IMR-90 (cell line): ENCODE data around the gene YLPM1.

Experiments used
- CEBPB ChIP-seq: IDR thresholded peaks from 2 replicates; pipeline ENCODE4 v1.6.1; 2012; ENCODE audit warnings: low read depth, low read length, improper control_type of control experiment
- CHD1 ChIP-seq: IDR thresholded peaks from 2 replicates; pipeline ENCODE4 v1.6.1; 2012; ENCODE audit warnings: low read depth, low read length, improper control_type of control experiment
- FOS ChIP-seq: fragments of 150-350 bp; IDR thresholded peaks from 2 replicates; pipeline ENCODE4 v1.6.1; 2016; ENCODE audit warnings: low read depth, low read length
- MAFK ChIP-seq: IDR thresholded peaks from 2 replicates; pipeline ENCODE4 v1.6.1; 2012; ENCODE audit warnings: low read depth, low read length, improper control_type of control experiment
- MAZ ChIP-seq: IDR thresholded peaks from 2 replicates; pipeline ENCODE4 v1.6.1; 2012; ENCODE audit warnings: low read depth, mild to moderate bottlenecking, low read length, improper control_type of control experiment, moderate library complexity, borderline replicate concordance
- NFE2L2 ChIP-seq: fragments of 150-350 bp; IDR thresholded peaks from 2 replicates; pipeline ENCODE4 v1.6.1; 2016; ENCODE audit warnings: low read depth, mild to moderate bottlenecking, low read length
- POLR2A ChIP-seq: IDR thresholded peaks from 2 replicates; pipeline ENCODE4 v1.6.1; 2012; ENCODE audit warnings: mild to moderate bottlenecking, low read depth, low read length
- RAD21 ChIP-seq: IDR thresholded peaks from 2 replicates; pipeline ENCODE4 v1.6.1; 2012; ENCODE audit warnings: low read length, improper control_type of control experiment
- RCOR1 ChIP-seq: IDR thresholded peaks from 2 replicates; pipeline ENCODE4 v1.6.1; 2012; ENCODE audit warnings: mild to moderate bottlenecking, low read length, improper control_type of control experiment; ENCODE audit not compliant: insufficient replicate concordance
- RFX5 ChIP-seq: IDR thresholded peaks from 2 replicates; pipeline ENCODE4 v1.8.0; 2012; ENCODE audit warnings: low read depth, mild to moderate bottlenecking, low read length, moderate library complexity
- SMC3 ChIP-seq: fragments of 150-350 bp; IDR thresholded peaks from 2 replicates; pipeline ENCODE4 v1.6.1; 2016; ENCODE audit warnings: low read depth, mild to moderate bottlenecking, antibody characterized with exemption, low read length, moderate library complexity
- TF ChIP-seq, protein P1 (sequence below): conservative IDR thresholded peaks from 2 replicates; pipeline ENCODE4 v1.5.1; 2012; ENCODE audit warnings: mild to moderate bottlenecking, low read depth, low read length, improper control_type of control experiment
- TF ChIP-seq, protein P2 (sequence below): fragments of 150-350 bp; IDR thresholded peaks from 2 replicates; pipeline ENCODE4 v1.6.1; 2017; ENCODE audit warnings: mild to moderate bottlenecking, antibody characterized with exemption, low read length, low read depth
- TF ChIP-seq, protein P3 (sequence below): fragments of 150-350 bp; IDR thresholded peaks from 2 replicates; pipeline ENCODE4 v1.6.1; 2016; ENCODE audit warnings: low read depth, mild to moderate bottlenecking, low read length, moderate library complexity, borderline replicate concordance

- TF ChIP-seq, protein P1, sequence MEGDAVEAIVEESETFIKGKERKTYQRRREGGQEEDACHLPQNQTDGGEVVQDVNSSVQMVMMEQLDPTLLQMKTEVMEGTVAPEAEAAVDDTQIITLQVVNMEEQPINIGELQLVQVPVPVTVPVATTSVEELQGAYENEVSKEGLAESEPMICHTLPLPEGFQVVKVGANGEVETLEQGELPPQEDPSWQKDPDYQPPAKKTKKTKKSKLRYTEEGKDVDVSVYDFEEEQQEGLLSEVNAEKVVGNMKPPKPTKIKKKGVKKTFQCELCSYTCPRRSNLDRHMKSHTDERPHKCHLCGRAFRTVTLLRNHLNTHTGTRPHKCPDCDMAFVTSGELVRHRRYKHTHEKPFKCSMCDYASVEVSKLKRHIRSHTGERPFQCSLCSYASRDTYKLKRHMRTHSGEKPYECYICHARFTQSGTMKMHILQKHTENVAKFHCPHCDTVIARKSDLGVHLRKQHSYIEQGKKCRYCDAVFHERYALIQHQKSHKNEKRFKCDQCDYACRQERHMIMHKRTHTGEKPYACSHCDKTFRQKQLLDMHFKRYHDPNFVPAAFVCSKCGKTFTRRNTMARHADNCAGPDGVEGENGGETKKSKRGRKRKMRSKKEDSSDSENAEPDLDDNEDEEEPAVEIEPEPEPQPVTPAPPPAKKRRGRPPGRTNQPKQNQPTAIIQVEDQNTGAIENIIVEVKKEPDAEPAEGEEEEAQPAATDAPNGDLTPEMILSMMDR = no peak
- no peak for TF ChIP-seq POLR2A
- TF ChIP-seq FOS = no peak
- no peak for TF ChIP-seq RAD21
- TF ChIP-seq, protein P2, sequence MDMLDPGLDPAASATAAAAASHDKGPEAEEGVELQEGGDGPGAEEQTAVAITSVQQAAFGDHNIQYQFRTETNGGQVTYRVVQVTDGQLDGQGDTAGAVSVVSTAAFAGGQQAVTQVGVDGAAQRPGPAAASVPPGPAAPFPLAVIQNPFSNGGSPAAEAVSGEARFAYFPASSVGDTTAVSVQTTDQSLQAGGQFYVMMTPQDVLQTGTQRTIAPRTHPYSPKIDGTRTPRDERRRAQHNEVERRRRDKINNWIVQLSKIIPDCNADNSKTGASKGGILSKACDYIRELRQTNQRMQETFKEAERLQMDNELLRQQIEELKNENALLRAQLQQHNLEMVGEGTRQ = no peak
- no peak for TF ChIP-seq RCOR1
- no peak for TF ChIP-seq CEBPB
- TF ChIP-seq MAZ = no peak
- no peak for TF ChIP-seq RFX5
- TF ChIP-seq SMC3 = no peak
- TF ChIP-seq, protein P3, sequence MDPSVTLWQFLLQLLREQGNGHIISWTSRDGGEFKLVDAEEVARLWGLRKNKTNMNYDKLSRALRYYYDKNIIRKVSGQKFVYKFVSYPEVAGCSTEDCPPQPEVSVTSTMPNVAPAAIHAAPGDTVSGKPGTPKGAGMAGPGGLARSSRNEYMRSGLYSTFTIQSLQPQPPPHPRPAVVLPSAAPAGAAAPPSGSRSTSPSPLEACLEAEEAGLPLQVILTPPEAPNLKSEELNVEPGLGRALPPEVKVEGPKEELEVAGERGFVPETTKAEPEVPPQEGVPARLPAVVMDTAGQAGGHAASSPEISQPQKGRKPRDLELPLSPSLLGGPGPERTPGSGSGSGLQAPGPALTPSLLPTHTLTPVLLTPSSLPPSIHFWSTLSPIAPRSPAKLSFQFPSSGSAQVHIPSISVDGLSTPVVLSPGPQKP = no peak
- no peak for TF ChIP-seq CHD1
- no peak for TF ChIP-seq MAFK
- TF ChIP-seq NFE2L2 = no peak
These were observed 36.6 kb downstream of the YLPM1 start for GRCh38 chr14:74799765-74800164.
